SJCRH30 (cell line): ENCODE measurements around the gene DHRSX. TPM values are rescaled to one million over a fixed set of nuclear protein-coding genes. Genes with fewer than 3 reads are reported as not detected.
"Not testable (repeated sequence)": the region's sequence is repeated elsewhere in the genome, so short reads cannot be mapped to it uniquely, and the experiment has no call there.

ENCODE experiments used
- DNase-seq, 2 experiments: peaks; one replicate each; pipeline ENCODE4 v3.0.0-alpha.2; 2015 to 2020
- H3K27ac ChIP-seq: fragments of 250-450 bp; sonication (Bioruptor Pico); 2 replicates; pipeline ENCODE4 v1.5.1; 2020; ENCODE audit warnings: mild to moderate bottlenecking, moderate library complexity
- H3K27me3 ChIP-seq: fragments of 250-450 bp; sonication (Bioruptor Pico); 2 replicates; pipeline ENCODE4 v1.5.1; 2020; ENCODE audit warnings: mild to moderate bottlenecking, moderate library complexity
- H3K36me3 ChIP-seq: fragments of 250-450 bp; sonication (Bioruptor Pico); 2 replicates; pipeline ENCODE4 v1.5.1; 2020; ENCODE audit warnings: mild to moderate bottlenecking, moderate library complexity
- H3K4me1 ChIP-seq: fragments of 250-450 bp; sonication (Bioruptor Pico); 2 replicates; pipeline ENCODE4 v1.5.1; 2020; ENCODE audit warnings: mild to moderate bottlenecking, moderate library complexity
- H3K4me3 ChIP-seq: fragments of 250-450 bp; sonication (Bioruptor Pico); 2 replicates; pipeline ENCODE4 v1.5.1; 2020; ENCODE audit warnings: mild to moderate bottlenecking, moderate library complexity
- H3K9me3 ChIP-seq: fragments of 250-450 bp; sonication (Bioruptor Pico); replicated peaks from 2 replicates; pipeline ENCODE4 v1.5.1; 2020; ENCODE audit warnings: mild to moderate bottlenecking, moderate library complexity
- total RNA-seq: library from RNA; depleted of rRNA; stranded (reverse); fragments of >200 nt; shearing (Covaris generic); gene quantifications from 2 replicates; pipeline ENCODE4 v1.2.3, GENCODE V29; 2014

DHRSX gene
- total RNA-seq, 1 experiment from 2014 or later = 12.0 TPM

DNA sequence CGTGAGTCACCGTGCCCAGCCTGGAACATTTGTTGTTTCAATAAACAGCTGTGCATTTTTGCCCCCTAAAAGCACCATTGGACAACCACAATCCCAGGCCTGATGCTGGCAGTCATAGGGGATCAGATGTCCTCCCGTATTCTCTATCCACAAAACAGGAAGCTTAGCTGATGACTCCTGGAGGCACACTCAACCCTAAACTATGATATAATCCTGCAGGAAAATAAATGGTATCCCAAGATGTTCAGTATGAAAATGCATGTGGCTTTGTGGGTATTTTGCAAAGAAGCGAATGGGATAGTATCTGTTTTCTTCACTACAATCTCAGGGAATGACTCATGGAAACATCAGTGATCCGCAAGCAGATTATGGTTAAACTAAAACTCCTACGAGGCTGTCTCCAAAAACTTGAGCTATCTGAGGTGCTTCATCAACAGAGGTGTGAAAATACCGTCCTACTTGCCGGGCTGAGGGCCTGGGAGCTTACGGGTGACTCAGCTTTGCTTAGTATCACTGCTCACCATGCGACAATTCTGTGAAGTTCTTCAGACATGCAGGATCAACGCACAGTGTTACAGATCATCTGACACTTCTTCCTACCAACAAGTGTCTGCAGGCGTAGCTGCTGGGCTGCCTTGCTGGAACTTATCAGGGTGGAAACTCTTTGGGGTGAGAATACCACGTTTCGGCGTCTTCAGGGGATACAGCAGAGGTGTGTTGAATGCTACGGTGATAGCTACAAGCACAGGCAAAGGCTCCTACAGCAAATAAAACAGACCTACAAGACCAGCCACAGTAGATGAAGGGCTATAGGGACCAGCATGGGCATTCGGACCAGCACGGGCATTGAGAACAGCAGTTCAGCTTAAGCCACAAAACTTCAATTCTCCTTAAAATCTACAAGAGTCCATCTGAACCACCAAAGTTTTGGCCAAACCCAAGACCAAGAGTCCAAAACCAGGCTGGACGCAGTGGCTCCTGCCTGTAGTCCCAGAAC is 148.5 kb downstream of the DHRSX start:
- Histone ChIP-seq H3K27ac (peak overlapping the region; percentile 89), H3K4me1 (peaks cover 18% of the 10 kb centered on the region), H3K9me3 (no peaks in the 10 kb centered on the region), H3K4me3 (no peak overlapping the region), H3K27me3 (no peaks in the 10 kb centered on the region), H3K36me3 (no peaks in the 10 kb centered on the region)
- peak; percentile 92 to 95 for DNase-seq

DNA sequence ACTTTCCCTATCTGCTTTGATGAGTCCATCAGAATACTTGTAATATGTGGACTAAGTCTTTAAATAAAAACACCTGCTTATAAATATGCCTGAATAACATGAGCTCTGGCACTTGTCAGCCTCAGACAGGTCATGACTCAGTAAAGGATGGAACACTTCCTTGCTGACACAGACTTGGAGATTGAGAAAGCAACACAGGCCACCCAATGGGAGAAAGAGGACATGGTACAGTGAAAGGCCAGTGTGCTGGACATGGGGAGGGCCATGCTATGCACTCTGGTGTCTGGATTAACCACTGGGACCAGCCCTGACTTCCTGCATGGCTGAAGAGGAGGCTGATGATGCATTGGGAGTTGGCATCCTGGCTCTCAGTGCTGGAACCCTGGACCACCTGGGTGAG is 149.5 kb downstream of the DHRSX start:
- peak overlapping the region; percentile 89 for H3K27ac ChIP-seq
- H3K4me3 ChIP-seq = no peak overlapping the region
- peaks cover 18% of the 10 kb centered on the region for H3K4me1 ChIP-seq
- H3K36me3 ChIP-seq = no peaks in the 10 kb centered on the region
- H3K27me3 ChIP-seq = no peaks in the 10 kb centered on the region
- no peaks in the 10 kb centered on the region for H3K9me3 ChIP-seq
- DNase-seq = peak; percentile 31 to 32

DNA sequence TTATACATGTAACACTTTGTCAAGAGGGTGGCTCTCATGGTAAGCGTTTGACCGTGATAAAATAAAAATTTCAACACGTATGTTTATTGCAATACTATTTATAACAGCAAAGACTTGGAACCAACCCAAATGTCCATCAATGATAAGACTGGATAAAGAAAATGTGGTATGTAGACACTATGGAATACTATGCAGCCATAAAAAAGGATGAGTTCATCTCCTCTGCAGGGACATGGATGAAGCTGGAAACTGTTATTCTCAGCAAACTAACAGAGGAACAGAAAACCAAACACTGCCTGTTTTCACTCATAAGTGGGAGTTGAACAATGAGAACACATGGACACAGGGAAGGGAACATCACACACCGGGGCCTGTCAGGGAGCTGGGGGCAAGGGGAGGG is 150.1 kb downstream of the DHRSX start:
- peaks cover 18% of the 10 kb centered on the region for H3K4me1 ChIP-seq
- not testable (repeated sequence) for H3K4me3 ChIP-seq, H3K36me3 ChIP-seq, H3K27ac ChIP-seq, DNase-seq, H3K27me3 ChIP-seq, H3K9me3 ChIP-seq

DNA sequence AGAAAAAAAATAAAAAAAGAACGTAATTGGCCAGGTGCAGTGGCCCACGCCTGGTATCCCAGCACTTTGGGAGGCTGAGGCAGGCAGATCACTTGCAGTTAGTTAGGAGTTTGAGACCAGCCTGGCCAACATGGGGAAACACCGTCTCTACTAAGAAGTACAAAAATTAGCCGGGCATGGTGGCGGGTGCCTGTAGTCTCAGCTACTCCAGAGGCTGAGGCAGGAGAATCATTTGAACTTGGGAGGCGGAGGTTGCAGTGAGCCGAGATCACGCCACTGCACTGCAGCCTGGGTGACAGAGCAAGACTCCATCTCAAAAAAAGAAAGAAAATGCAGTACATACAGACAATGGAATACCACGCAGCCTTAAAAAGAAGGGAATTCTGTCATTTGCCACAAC is 150.7 kb downstream of the DHRSX start:
- not testable (repeated sequence) for DNase-seq, H3K27me3 ChIP-seq, H3K9me3 ChIP-seq, H3K36me3 ChIP-seq, H3K27ac ChIP-seq, H3K4me3 ChIP-seq
- peaks cover 18% of the 10 kb centered on the region for H3K4me1 ChIP-seq

DNA sequence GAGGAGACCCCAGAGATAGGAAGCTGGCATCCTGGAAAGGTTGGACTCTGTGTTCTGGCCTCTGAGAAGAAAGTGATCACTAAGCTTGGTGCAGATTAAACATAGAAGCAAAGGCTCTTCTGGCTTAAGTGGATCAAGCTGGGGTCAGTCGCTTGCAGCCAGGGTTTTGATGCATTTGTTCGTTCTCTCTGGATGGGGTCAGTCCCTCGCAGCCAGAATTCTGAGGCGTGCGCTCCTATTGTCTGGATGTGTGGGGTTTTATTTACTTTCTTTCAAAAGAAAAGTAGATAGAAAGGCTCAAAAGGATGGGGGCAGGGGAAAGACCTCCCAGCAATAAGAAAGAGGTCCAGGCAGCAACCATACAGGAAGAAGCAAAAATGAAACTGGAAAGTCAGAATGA is 152.6 kb downstream of the DHRSX start:
- Histone ChIP-seq H3K27me3 (no peaks in the 10 kb centered on the region), H3K27ac (no peak overlapping the region), H3K9me3 (0 out of 2 replicates have a peak, but pooled peaks cover 4% of the 10 kb centered on the region), H3K36me3 (no peaks in the 10 kb centered on the region), H3K4me1 (peaks cover 17% of the 10 kb centered on the region), H3K4me3 (no peak overlapping the region)
- no peak for DNase-seq

DNA sequence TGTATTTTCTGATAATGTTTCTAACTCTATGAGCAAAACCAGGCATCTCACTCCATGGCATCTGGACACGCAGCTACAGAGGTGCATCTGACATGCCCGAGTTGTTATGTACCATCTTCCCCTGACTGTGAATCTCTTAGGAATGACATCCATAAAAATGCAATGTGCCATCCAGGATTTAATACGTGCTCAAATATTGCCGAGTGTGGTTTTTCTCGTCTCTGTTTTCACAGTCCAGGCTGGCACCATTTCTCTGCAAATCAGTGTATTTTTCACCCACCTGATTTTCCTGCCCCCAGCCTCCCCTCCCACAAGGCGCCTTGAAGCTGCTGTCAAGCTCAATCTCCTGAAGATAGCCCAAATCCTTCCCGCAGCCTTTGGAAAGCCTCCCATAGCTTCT is 154.6 kb downstream of the DHRSX start:
- Histone ChIP-seq H3K27ac (no peak overlapping the region), H3K4me1 (peaks cover under 1% of the 10 kb centered on the region), H3K36me3 (no peaks in the 10 kb centered on the region), H3K4me3 (no peak overlapping the region), H3K9me3 (peaks cover 4% of the 10 kb centered on the region; the same call in 1 of the 2 replicates), H3K27me3 (no peaks in the 10 kb centered on the region)
- DNase-seq = no peak

DNA sequence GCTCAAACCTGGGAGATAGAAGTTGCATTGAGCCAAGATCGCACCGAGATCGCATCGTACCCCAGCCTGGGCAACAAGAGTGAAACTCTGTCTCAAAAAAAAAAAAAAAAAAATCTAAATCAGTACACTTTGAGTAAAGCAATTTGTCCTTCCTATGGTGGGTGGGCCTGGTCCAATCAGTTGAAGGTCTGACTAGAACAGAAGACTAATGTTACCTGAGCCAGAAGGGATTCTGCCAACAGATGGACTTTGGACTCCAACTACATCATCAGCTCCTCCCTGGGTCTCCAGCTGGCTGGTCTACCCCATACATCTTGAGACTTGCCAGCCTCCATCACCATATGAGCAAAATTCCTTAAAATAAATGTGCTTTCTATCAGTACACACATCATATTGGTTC is 155.2 kb downstream of the DHRSX start:
- H3K4me3 ChIP-seq = no peak overlapping the region
- H3K27ac ChIP-seq = no peak overlapping the region
- H3K4me1 ChIP-seq = no peaks in the 10 kb centered on the region
- no peaks in the 10 kb centered on the region for H3K36me3 ChIP-seq
- DNase-seq = no peak
- no peaks in the 10 kb centered on the region for H3K27me3 ChIP-seq
- H3K9me3 ChIP-seq = peaks cover 4% of the 10 kb centered on the region; the same call in 1 of the 2 replicates

DNA sequence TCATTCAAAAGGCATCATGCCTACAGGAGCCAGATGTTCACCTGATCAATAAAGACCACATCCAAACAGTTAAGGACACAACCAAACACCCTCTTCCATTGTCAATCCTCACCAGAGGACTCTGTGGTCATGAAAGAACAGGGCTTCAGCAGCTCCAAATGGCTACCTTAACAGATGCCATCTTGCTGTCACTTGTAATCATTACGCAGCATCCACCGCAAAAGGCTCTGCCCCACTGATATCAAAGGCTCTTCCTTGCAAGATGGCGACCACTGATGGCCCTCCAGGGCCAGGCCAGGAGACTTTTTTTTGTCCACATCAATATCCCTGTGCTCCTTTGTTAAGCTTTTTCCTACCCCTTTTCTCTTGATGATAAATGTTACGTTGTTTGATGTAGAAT is 157.4 kb downstream of the DHRSX start:
- Histone ChIP-seq H3K27ac (no peak overlapping the region), H3K4me3 (no peak overlapping the region), H3K9me3 (peaks cover 10% of the 10 kb centered on the region; the same call in 1 of the 2 replicates), H3K4me1 (no peaks in the 10 kb centered on the region), H3K36me3 (no peaks in the 10 kb centered on the region), H3K27me3 (no peaks in the 10 kb centered on the region)
- no peak for DNase-seq

DNA sequence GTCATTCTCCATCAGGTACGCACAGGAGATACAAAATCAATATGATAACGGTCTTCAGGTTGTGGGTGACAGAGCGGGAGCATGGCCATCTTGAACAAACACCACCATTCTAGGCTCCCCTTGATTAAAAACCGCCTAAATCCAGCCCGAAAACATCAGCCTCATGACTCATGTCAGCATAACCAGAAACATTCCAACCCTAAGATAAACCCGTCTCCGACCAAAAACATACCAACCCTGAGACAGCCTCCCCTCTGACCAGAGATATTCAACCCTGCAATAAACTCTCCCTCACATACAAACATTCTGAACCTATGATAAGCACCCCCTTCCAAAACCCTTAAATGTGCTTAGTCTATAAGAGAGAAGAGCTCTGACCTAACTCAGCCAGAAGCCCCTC is 157.9 kb downstream of the DHRSX start:
- H3K4me1 ChIP-seq = no peaks in the 10 kb centered on the region
- H3K9me3 ChIP-seq = peaks cover 10% of the 10 kb centered on the region; the same call in 1 of the 2 replicates
- no peak overlapping the region for H3K4me3 ChIP-seq
- no peaks in the 10 kb centered on the region for H3K36me3 ChIP-seq
- DNase-seq = no peak
- H3K27ac ChIP-seq = no peak overlapping the region
- no peaks in the 10 kb centered on the region for H3K27me3 ChIP-seq

DNA sequence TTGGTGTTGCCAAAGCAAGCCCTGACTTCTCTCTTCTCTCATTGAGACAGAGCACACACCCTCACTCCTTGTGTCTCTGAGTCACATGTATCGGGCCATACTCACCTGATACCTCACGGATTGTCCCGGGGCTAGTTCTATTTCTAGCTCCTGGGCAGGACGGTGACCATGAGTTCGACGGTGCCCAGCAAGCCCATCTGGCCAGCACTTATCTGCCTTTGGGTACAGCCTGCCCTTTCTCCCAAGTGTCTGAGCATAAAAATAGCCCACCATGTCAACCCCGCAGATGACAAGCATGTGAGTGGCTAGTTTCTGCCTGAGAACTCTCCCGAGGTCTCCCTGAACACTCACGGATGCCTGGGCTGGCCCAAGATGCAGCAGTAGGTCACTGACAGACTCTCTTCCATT is 158.5 kb downstream of the DHRSX start:
- no peak overlapping the region for H3K27ac ChIP-seq
- no peak overlapping the region for H3K4me3 ChIP-seq
- DNase-seq = no peak
- no peaks in the 10 kb centered on the region for H3K36me3 ChIP-seq
- H3K27me3 ChIP-seq = no peaks in the 10 kb centered on the region
- H3K9me3 ChIP-seq = peaks cover 10% of the 10 kb centered on the region; the same call in 1 of the 2 replicates
- H3K4me1 ChIP-seq = no peaks in the 10 kb centered on the region

DNA sequence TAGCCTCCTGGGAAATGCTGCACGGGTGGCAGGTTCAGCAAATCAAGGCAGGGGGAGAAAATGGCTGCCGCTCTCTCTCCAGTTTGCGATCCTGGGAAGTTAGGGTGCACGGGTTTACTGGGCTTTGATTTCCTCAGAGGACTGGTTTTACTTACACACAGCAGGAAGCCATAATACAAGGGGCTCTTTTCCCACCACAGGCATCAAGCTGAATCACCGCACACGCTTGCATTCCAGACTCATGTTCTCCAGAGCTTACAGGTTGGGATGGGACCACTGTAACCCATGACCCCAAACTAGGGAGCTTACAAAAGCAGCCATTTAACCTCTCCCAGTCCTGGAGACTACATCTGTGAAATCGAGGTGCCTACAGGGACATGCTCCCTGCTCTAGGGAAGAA is 159.8 kb downstream of the DHRSX start:
- peaks cover 10% of the 10 kb centered on the region; the same call in 1 of the 2 replicates for H3K9me3 ChIP-seq
- no peak overlapping the region for H3K4me3 ChIP-seq
- no peak for DNase-seq
- no peaks in the 10 kb centered on the region for H3K36me3 ChIP-seq
- no peaks in the 10 kb centered on the region for H3K27me3 ChIP-seq
- H3K4me1 ChIP-seq = no peaks in the 10 kb centered on the region
- H3K27ac ChIP-seq = no peak overlapping the region

DNA sequence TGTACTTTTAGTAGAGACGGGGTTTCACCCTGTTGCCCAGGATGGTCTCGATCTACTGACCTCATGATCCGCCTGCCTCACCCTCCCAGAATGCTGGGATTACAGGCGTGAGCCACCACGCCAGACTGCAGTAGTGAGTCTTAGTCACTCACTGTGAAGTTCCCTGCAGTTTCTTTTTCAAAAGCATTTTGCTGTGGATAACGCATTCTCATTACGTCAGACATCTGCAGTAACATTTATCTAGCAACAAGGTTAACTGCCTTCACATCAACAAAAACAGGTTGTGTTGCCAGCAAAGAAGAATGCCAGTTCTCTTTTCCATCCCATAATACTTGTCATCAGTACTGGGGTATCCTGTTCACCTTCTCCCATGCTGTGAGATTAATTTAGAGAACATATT is 164.6 kb downstream of the DHRSX start:
- peaks cover 6% of the 10 kb centered on the region; the same call in 1 of the 2 replicates for H3K9me3 ChIP-seq
- H3K4me1 ChIP-seq = no peaks in the 10 kb centered on the region
- H3K27ac ChIP-seq = no peak overlapping the region
- no peak overlapping the region for H3K4me3 ChIP-seq
- H3K36me3 ChIP-seq = no peaks in the 10 kb centered on the region
- DNase-seq = no peak
- H3K27me3 ChIP-seq = no peaks in the 10 kb centered on the region

DNA sequence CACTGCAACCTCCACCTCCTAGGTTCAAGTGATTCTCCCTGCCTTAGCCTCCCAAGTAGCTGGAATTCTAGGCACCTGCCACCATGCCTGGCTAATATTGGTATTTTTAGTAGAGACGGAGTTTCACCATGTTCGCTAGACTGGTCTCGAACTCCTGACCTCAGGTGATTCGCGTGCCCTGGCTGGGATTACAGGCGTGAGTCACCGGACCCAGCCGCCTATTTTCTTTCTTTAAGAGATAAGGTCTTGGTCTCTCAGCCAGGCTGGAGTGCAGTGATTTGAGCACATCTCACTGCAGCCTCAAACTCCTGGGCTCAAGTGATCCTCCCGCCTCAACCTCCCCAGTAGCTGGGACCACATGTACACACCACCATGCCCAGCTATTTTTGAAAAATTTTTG is 166.5 kb downstream of the DHRSX start:
- Histone ChIP-seq H3K9me3 (no peaks in the 10 kb centered on the region; the same call in 1 of the 2 replicates), H3K36me3 (no peaks in the 10 kb centered on the region)

DNA sequence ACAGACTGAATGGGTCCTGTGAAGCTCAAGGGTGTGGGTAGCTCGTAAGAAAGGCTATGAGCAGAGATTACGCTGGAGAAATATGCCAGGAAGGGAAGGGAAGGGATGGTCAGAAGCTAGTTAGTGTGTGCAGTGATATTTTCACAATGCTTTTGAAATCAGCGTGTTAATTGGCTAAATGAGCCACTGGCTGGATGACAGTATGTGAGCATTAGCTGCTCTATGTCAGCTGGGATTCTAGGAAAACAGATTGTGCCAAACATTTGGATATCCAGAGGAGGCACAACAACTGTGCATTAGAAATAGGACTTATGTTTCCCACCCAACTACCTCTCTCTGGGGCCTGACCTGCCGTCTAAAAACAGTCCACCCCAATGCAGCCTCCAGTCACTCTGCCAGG is 168.5 kb downstream of the DHRSX start:
- Histone ChIP-seq H3K27ac (no peak overlapping the region), H3K4me1 (no peaks in the 10 kb centered on the region), H3K4me3 (no peak overlapping the region), H3K9me3 (no peaks in the 10 kb centered on the region), H3K27me3 (no peaks in the 10 kb centered on the region), H3K36me3 (no peaks in the 10 kb centered on the region)
- no peak for DNase-seq

More for the DNA sequence above, 166.5 kb downstream of the DHRSX start:
- H3K27ac ChIP-seq = no peak overlapping the region
- no peak overlapping the region for H3K4me3 ChIP-seq
- H3K4me1 ChIP-seq = no peaks in the 10 kb centered on the region
- no peaks in the 10 kb centered on the region for H3K27me3 ChIP-seq
- DNase-seq = no peak

DNA sequence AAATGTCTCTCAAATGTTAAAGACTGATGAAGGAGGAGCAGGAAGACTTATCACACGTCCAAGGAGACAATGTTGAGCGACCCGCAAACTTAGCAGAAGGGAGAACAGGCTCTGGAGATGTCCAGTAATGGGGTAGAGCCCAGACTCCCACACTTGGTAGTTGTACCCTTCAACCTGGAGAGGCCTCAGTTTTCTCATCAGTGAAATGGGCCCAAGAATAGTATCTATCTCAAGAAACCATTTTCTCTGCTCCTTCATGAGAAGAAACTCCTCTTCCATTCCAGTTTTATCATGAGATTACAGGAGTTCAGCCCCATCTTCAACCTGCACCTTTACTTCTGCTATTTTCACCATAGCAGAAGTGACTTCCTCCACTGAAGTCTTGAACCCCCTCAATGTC is 169.9 kb downstream of the DHRSX start:
- H3K27ac ChIP-seq = no peak overlapping the region
- no peak for DNase-seq
- no peaks in the 10 kb centered on the region for H3K9me3 ChIP-seq
- no peak overlapping the region for H3K4me3 ChIP-seq
- H3K36me3 ChIP-seq = no peaks in the 10 kb centered on the region
- H3K4me1 ChIP-seq = no peaks in the 10 kb centered on the region
- no peaks in the 10 kb centered on the region for H3K27me3 ChIP-seq
